RCC 7860 (cell line): ENCODE data around the gene LAMA5.

Experiments used
- DNase-seq: peaks from one replicate; pipeline ENCODE4 v3.0.0-alpha.2; 2015; ENCODE audit warnings: low spot score
- FAIRE-seq: peaks from 2 replicates; lab custom pipeline; 2012; peaks lifted over from hg19 to GRCh38; lab: Jason Lieb, UNC

LAMA5 gene

GRCh38 chr20:62405108-62405980 is 38.2 kb upstream of the LAMA5 start:
- FAIRE-seq (no peak), DNase-seq (no peak)

GRCh38 chr20:62404761-62405107 is 37.6 kb upstream of the LAMA5 start:
- FAIRE-seq: no peak
- DNase-seq: no peak

GRCh38 chr20:62404112-62404665 is 37.1 kb upstream of the LAMA5 start:
- DNase-seq (no peak), FAIRE-seq (no peak)

GRCh38 chr20:62403331-62403730 is 36.2 kb upstream of the LAMA5 start:
- DNase-seq (no peak), FAIRE-seq (no peak)

GRCh38 chr20:62402456-62403150 is 35.5 kb upstream of the LAMA5 start:
- FAIRE-seq: no peak
- no peak for DNase-seq

GRCh38 chr20:62401331-62401779 is 34.2 kb upstream of the LAMA5 start:
- no peak for FAIRE-seq
- no peak for DNase-seq

- no peak for FAIRE-seq
Observed at GRCh38 chr20:62400541-62400940, 33.4 kb upstream of the LAMA5 start.

GRCh38 chr20:62400021-62400420 is 32.9 kb upstream of the LAMA5 start:
- no peak for DNase-seq
- FAIRE-seq: no peak

More at GRCh38 chr20:62400541-62400940, 33.4 kb upstream of the LAMA5 start:
- no peak for DNase-seq

GRCh38 chr20:62398120-62398821 is 31.2 kb upstream of the LAMA5 start:
- DNase-seq (no peak), FAIRE-seq (no peak)

GRCh38 chr20:62396367-62397239 is 29.5 kb upstream of the LAMA5 start:
- no peak for FAIRE-seq

GRCh38 chr20:62395311-62396242 is 28.5 kb upstream of the LAMA5 start:
- FAIRE-seq (no peak), DNase-seq (no peak)

More at GRCh38 chr20:62396367-62397239, 29.5 kb upstream of the LAMA5 start:
- no peak for DNase-seq

GRCh38 chr20:62394248-62395245 is 27.4 kb upstream of the LAMA5 start:
- FAIRE-seq: no peak
- DNase-seq: no peak

- FAIRE-seq (no peak), DNase-seq (no peak)
Observed at GRCh38 chr20:62393830-62394229, 26.7 kb upstream of the LAMA5 start.

GRCh38 chr20:62393335-62393665 is 26.2 kb upstream of the LAMA5 start:
- FAIRE-seq: no peak
- DNase-seq: no peak

- DNase-seq (no peak), FAIRE-seq (no peak)
Observed at GRCh38 chr20:62392621-62393334, 25.7 kb upstream of the LAMA5 start.

GRCh38 chr20:62392077-62392418 is 24.9 kb upstream of the LAMA5 start:
- FAIRE-seq: no peak
- no peak for DNase-seq
